Spleen (tissue), 11 donors: ENCODE results near the gene TMPRSS4. TPM values are rescaled to one million over a fixed set of nuclear protein-coding genes. Genes with fewer than 3 reads are reported as not detected.

Experiments
- DNase-seq: peaks from one replicate; pipeline ENCODE4 v3.0.0-alpha.2; 2020
- H3K27ac ChIP-seq, 8 donors: fragments of 200-600 bp; sonication (generic) in 7 of 8; 1 replicate in 4 of 8; 2 replicates in 4 of 8; pipeline versions ENCODE4 v1.5.0 to v1.8.0; 2016 to 2021; ENCODE audit warnings: inconsistent platforms in 4 of 8, mild to moderate bottlenecking in 4 of 8, moderate library complexity in 1 of 8
- H3K27me3 ChIP-seq, 7 donors: fragments of 200-600 bp; sonication (generic) in 6 of 7; replicated peaks in 1 of 7; 1 replicate in 4 of 7; 2 replicates in 3 of 7; pipeline versions ENCODE4 v1.5.0 to v1.8.0; 2016 to 2021; ENCODE audit warnings: inconsistent platforms in 3 of 7, mild to moderate bottlenecking in 1 of 7
- H3K36me3 ChIP-seq, 6 donors: fragments of 200-600 bp; sonication (generic) in 5 of 6; 1 replicate in 4 of 6; 2 replicates in 2 of 6; pipeline versions ENCODE4 v1.5.0 to v1.8.0; 2016 to 2021; ENCODE audit warnings: inconsistent platforms in 2 of 6
- H3K4me1 ChIP-seq, 6 donors: fragments of 200-600 bp; sonication (generic) in 5 of 6; 1 replicate in 3 of 6; 2 replicates in 3 of 6; pipeline versions ENCODE4 v1.5.0 to v1.8.0; 2016 to 2021; ENCODE audit warnings: inconsistent platforms in 3 of 6
- H3K4me3 ChIP-seq, 8 donors: fragments of 200-600 bp; sonication (generic) in 7 of 8; 1 replicate in 4 of 8; 2 replicates in 4 of 8; pipeline versions ENCODE4 v1.5.0 to v1.8.0; 2016 to 2021; ENCODE audit warnings: inconsistent platforms in 4 of 8, mild to moderate bottlenecking in 4 of 8, moderate library complexity in 2 of 8
- H3K9me3 ChIP-seq, 8 donors: fragments of 200-600 bp; sonication (generic) in 7 of 8; 1 replicate in 4 of 8; 2 replicates in 4 of 8; pipeline versions ENCODE4 v1.5.0 to v1.8.0; 2016 to 2021; ENCODE audit warnings: inconsistent platforms in 4 of 8
- CTCF ChIP-seq, 11 experiments: fragments of 200-600 bp in 7 of 11; fragments of 450-650 bp in 4 of 11; sonication (generic) in 4 of 11; IDR thresholded peaks in 8 of 11; conservative IDR thresholded peaks in 3 of 11; 1 replicate in 7 of 11; 2 replicates in 4 of 11; pipeline versions ENCODE4 v1.4.0 to v1.8.0; 2016 to 2021; ENCODE audit warnings: antibody characterized with exemption in 11 of 11, inconsistent platforms in 4 of 11, mild to moderate bottlenecking in 1 of 11
- POLR2A ChIP-seq, 3 donors: fragments of 450-650 bp; IDR thresholded peaks; one replicate each; pipeline ENCODE4 v1.5.1; 2017; ENCODE audit warnings: antibody characterized with exemption in 3 of 3, mild to moderate bottlenecking in 1 of 3
- POLR2AphosphoS5 ChIP-seq, 3 donors: sonication (generic); formaldehyde crosslinking; IDR thresholded peaks; one replicate each; pipeline ENCODE4 v1.5.1; 2017; ENCODE audit warnings: antibody characterized with exemption in 3 of 3
- WGBS, 5 donors: extraction: QIAGEN DNeasy Blood & Tissue Kit in 3 of 5; methylation state at CpG; one replicate each; pipeline versions ENCODE4 v1.1.5 to v1.1.7; 2013 to 2018; 5-methylcytosine and 5-hydroxymethylcytosine counted together
- intact Hi-C: fragments of 100-400 bp; cut with DNase I; formaldehyde crosslinking; loops from one replicate; pipeline ENCODE4 v1.15.0; 2023; ENCODE audit warnings: low total_unique reads
- polyA plus RNA-seq, 3 donors: library from polyadenylated mRNA; stranded (reverse); fragments of 200-250 nt; gene quantifications; one replicate each; pipeline ENCODE4 v1.2.1, GENCODE V29; 2013
- total RNA-seq, 7 donors: library from RNA; depleted of rRNA in 3 of 7; stranded (reverse); fragments of >200 nt in 3 of 7; fragmentation: NEBNext Ultra II Directional in 4 of 7; extraction: Animal tissue kit (Norgen Biotek cat#: 25700) in 4 of 7; gene quantifications; one replicate each; pipeline versions ENCODE4 v1.1.0 to v1.2.1, GENCODE V29; 2016 to 2021
- donor health status: healthy with polysubstance abuse.
- donor health status: DM: no; HTN: no; CAD: no; lungs with moderate emphysema.
- donor health status: DM: no; HTN: no; CAD: no.
- donor health status: Bipolar disorder and iron deficiency.
- donor health status: healthy.
- donor health status: DM: no; HTN: no; CAD: no.
- donor health status: DM: yes; HTN: yes; CAD: no.

TMPRSS4 gene
- total and polyA plus RNA-seq, 10 donors = 0.09 to 1.4 (median 0.85) TPM; not detected in 3

GRCh38 chr11:118126082-118126838 is 49.4 kb downstream of the TMPRSS4 start:
- H3K36me3 ChIP-seq = no peaks in the 10 kb centered on the region
- no peaks in the 10 kb centered on the region for H3K4me1 ChIP-seq
- no peaks in the 10 kb centered on the region for H3K9me3 ChIP-seq
- no peak overlapping the region for H3K4me3 ChIP-seq
- 74 to 88% (median 81%) methylated on average over 7 of the region's 7 CpGs for WGBS, 5 donors
- DNase-seq = no peak
- H3K27me3 ChIP-seq = peaks cover 0 to 6% (median 0%) of the 10 kb centered on the region in 7 donors
- no peak overlapping the region for H3K27ac ChIP-seq
- TF ChIP-seq POLR2AphosphoS5 (IDR thresholded peaks at IDR 0.05) (no peak), CTCF (IDR thresholded peaks at IDR 0.05 in 8 of 11, conservative IDR thresholded peaks at IDR 0.05 in 3 of 11) (no peak), POLR2A (IDR thresholded peaks at IDR 0.05) (no peak)
- intact Hi-C loops = no loop called here

GRCh38 chr11:118128310-118128709 is 51.4 kb downstream of the TMPRSS4 start:
- no peaks in the 10 kb centered on the region for H3K9me3 ChIP-seq
- intact Hi-C loops = no loop called here
- no peaks in the 10 kb centered on the region for H3K36me3 ChIP-seq
- WGBS, 5 donors = 68 to 84% (median 68%) methylated on average over 4 of the region's 4 CpGs
- H3K27me3 ChIP-seq = peaks cover 0 to 7% (median 0%) of the 10 kb centered on the region in 7 donors
- no peak overlapping the region for H3K27ac ChIP-seq
- DNase-seq = no peak
- TF ChIP-seq POLR2AphosphoS5 (IDR thresholded peaks at IDR 0.05) = no peak
- no peak for TF ChIP-seq CTCF (IDR thresholded peaks at IDR 0.05 in 8 of 11, conservative IDR thresholded peaks at IDR 0.05 in 3 of 11)
- TF ChIP-seq POLR2A (IDR thresholded peaks at IDR 0.05) = no peak
- H3K4me1 ChIP-seq = no peaks in the 10 kb centered on the region
- H3K4me3 ChIP-seq = no peak overlapping the region

- Histone ChIP-seq H3K4me1 (no peaks in the 10 kb centered on the region), H3K27ac (no peak overlapping the region), H3K36me3 (no peaks in the 10 kb centered on the region), H3K27me3 (peaks cover 0 to 13% (median 0%) of the 10 kb centered on the region in 7 donors), H3K9me3 (no peaks in the 10 kb centered on the region), H3K4me3 (no peak overlapping the region)
- DNase-seq = no peak
- no peak for TF ChIP-seq POLR2A (IDR thresholded peaks at IDR 0.05)
- TF ChIP-seq CTCF (IDR thresholded peaks at IDR 0.05 in 8 of 11, conservative IDR thresholded peaks at IDR 0.05 in 3 of 11) = no peak
- no peak for TF ChIP-seq POLR2AphosphoS5 (IDR thresholded peaks at IDR 0.05)
- 65 to 71% (median 68%) methylated on average over 11 of the region's 11 CpGs for WGBS, 5 donors
- intact Hi-C loops = no loop called here
Measured at GRCh38 chr11:118128721-118129470, 52.0 kb downstream of the TMPRSS4 start.
